ENCODE data around the gene MYL5. TPM values are rescaled to one million over a fixed set of nuclear protein-coding genes. Genes with fewer than 3 reads are reported as not detected.

The MYL5 gene
- total and polyA plus RNA-seq, 2 of the 4 experiments (the other 2 are of a cell fraction): 9.1 to 16.0 TPM

DNA sequence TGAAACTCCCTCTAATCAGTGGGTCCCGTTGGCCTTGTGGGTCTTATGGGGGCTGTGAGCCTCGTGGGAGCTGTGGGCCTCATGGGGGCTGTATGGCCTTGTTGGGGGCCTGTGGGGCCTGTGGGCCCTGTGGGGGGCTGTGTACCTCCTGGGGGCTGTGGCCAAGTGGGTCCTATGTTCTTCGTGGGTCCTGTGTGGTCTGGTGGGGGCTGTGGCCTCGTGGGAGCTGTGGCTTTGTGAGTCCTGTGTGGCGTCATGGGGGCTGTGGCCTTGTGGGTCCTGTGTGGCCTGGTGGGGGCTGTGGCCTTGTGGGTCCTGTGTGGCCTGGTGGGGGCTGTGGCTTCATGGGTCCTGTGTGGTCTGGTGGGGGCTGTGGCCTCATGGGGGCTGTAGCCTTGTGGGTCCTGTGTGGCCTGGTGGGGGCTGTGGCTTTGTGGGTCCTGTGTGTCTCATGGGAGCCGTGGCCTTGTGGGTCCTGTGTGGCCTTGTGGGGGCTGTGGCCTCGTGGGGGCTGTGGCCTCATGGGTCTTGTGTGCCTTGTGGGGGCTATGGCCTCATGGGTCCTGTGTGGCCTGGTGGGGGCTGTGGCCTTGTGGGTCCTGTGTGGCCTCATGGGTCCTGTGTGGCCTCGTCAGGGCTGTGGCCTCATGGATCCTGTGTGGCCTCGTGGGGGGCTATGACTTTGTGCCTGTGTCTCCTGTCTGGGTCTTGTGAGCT, 38.7 kb downstream of the MYL5 start:
- H2BK120ac ChIP-seq (ENCODE audit: low read depth, low read length): no peak overlapping the region
- H3K27me3 ChIP-seq (ENCODE audit: control insufficient read depth, insufficient read depth, low read length): no peaks in the 10 kb centered on the region
- H2BK20ac ChIP-seq (ENCODE audit: low read depth, low read length): no peak overlapping the region
- BruUV-seq (replicated peaks): no TSS peak
- H3K23ac ChIP-seq (ENCODE audit: low read depth, low read length): no peak overlapping the region
- H3K36me3 ChIP-seq (ENCODE audit: control insufficient read depth, insufficient read depth, low read length): peaks cover 15% of the 10 kb centered on the region
- CTCF ChIA-PET: no interaction called here
- no peak overlapping the region for H3K56ac ChIP-seq (ENCODE audit: extremely low read depth, insufficient read depth, low read length)
- no peak overlapping the region for H3K14ac ChIP-seq (replicated peaks; ENCODE audit: low read depth, low read length)
- H4K5ac ChIP-seq (ENCODE audit: low read depth, low read length): no peak overlapping the region
- H2AK9ac ChIP-seq (replicated peaks; ENCODE audit: low read depth, low read length, poor library complexity): no peak overlapping the region
- H3K9me3 ChIP-seq (ENCODE audit: control insufficient read depth, insufficient read depth, low read length): no peaks in the 10 kb centered on the region
- no peak overlapping the region for H2BK15ac ChIP-seq (ENCODE audit: low read depth, low read length)
- no peak overlapping the region for H4K8ac ChIP-seq (ENCODE audit: low read depth in 2 of 2, low read length in 2 of 2)
- H4K20me1 ChIP-seq (ENCODE audit: insufficient read depth, low read length): peaks cover 73% of the 10 kb centered on the region
- DNase-seq: no peak
- intact Hi-C loops (cut with micrococcal nuclease): no loop called here
- H3K18ac ChIP-seq (ENCODE audit: low read depth, low read length): no peak overlapping the region
- peaks cover 9 to 44% of the 10 kb centered on the region in 2 experiments; a peak in 2 of 4 replicates for H3K79me1 ChIP-seq (ENCODE audit: low read depth in 1 of 2, low read length in 2 of 2)
- TF ChIP-seq, protein P1, sequence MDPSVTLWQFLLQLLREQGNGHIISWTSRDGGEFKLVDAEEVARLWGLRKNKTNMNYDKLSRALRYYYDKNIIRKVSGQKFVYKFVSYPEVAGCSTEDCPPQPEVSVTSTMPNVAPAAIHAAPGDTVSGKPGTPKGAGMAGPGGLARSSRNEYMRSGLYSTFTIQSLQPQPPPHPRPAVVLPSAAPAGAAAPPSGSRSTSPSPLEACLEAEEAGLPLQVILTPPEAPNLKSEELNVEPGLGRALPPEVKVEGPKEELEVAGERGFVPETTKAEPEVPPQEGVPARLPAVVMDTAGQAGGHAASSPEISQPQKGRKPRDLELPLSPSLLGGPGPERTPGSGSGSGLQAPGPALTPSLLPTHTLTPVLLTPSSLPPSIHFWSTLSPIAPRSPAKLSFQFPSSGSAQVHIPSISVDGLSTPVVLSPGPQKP (IDR thresholded peaks at IDR 0.05; ENCODE audit: borderline replicate concordance, low read depth, low read length): no peak
- no peak for TF ChIP-seq MXI1 (IDR thresholded peaks at IDR 0.05; ENCODE audit: borderline replicate concordance, low read depth, low read length)
- ATAC-seq (ENCODE audit: low read depth): no peak
- peaks cover 11% of the 10 kb centered on the region; the same call in 1 of the 2 replicates for H3K9me1 ChIP-seq (ENCODE audit: insufficient read depth, low read length)
- in situ Hi-C loops (cut with MboI; ENCODE audit: low sequenced_read_pairs): no loop called here
- no peak overlapping the region for H4K91ac ChIP-seq (ENCODE audit: insufficient read depth, low read depth, low read length)
- no peak overlapping the region for H2BK5ac ChIP-seq (ENCODE audit: low read depth, low read length, poor library complexity, severe bottlenecking)
- peaks cover 6% of the 10 kb centered on the region; the same call in 1 of the 2 replicates for H3K4me1 ChIP-seq (ENCODE audit: control insufficient read depth, insufficient read depth, low read length)
- no peak overlapping the region for H3K27ac ChIP-seq (ENCODE audit: insufficient read depth, low read length)
- H3K4ac ChIP-seq (ENCODE audit: low read depth, low read length): no peak overlapping the region
- 100% methylated on average over 1 of the region's 9 CpGs; no CpG with 5 or more reads in 1 of the 2 experiments for WGBS, 2 experiments (ENCODE audit: extremely low coverage in 2 of 2, insufficient read length in 1 of 2)
- no peak overlapping the region for H3K9ac ChIP-seq (ENCODE audit: low read depth, low read length)
- H2AK5ac ChIP-seq (ENCODE audit: low read depth, low read length): no peak overlapping the region
- POLR2A ChIA-PET (ENCODE audit: unreplicated experiment): no interaction called here
- no peak overlapping the region for H3K4me2 ChIP-seq (ENCODE audit: low read depth, low read length)
- dilution Hi-C loops (cut with HindIII; ENCODE audit: low sequenced_read_pairs, unreplicated experiment): no loop called here
- no peak overlapping the region for H2AFZ ChIP-seq (replicated peaks; ENCODE audit: low read length, poor library complexity)
- H3K4me3 ChIP-seq (ENCODE audit: insufficient read depth, low read depth, low read length): no peak overlapping the region

All from IMR-90 (cell line).